Heart left ventricle (tissue), 16 donors: ENCODE results near the gene PUS1. TPM values are rescaled to one million over a fixed set of nuclear protein-coding genes. Genes with fewer than 3 reads are reported as not detected.
A peak's percentile ranks its signal among the peaks of the same experiment; 100 is the strongest.
"Not testable (repeated sequence)": the region's sequence is repeated elsewhere in the genome, so short reads cannot be mapped to it uniquely, and the experiment has no call there.

Source experiments
- ATAC-seq, 4 donors: fragments of 200-7000 bp; cut with Tn5 transposase; one replicate each; pipeline ENCODE4 v1.9.1; 2020 to 2022; ENCODE audit warnings: moderate library complexity in 4 of 4, mild to moderate bottlenecking in 3 of 4, moderate number of reproducible peaks in 1 of 4
- DNase-seq, 5 donors: peaks; one replicate each; pipeline ENCODE4 v3.0.0-alpha.2; 2020
- H3K27ac ChIP-seq, 12 donors: fragments of 200-600 bp; sonication (generic) in 4 of 12; one replicate each; pipeline versions ENCODE4 v1.5.0 to v1.8.0; 2016 to 2022; ENCODE audit warnings: mild to moderate bottlenecking in 2 of 12
- H3K27me3 ChIP-seq, 9 donors: fragments of 200-600 bp; sonication (generic) in 2 of 9; one replicate each; pipeline versions ENCODE4 v1.5.1 to v1.8.0; 2016 to 2022; ENCODE audit warnings: mild to moderate bottlenecking in 3 of 9
- H3K36me3 ChIP-seq, 9 donors: fragments of 200-600 bp; sonication (generic) in 2 of 9; one replicate each; pipeline versions ENCODE4 v1.5.0 to v1.8.0; 2018 to 2022; ENCODE audit warnings: mild to moderate bottlenecking in 2 of 9
- H3K4me1 ChIP-seq, 12 donors: fragments of 200-600 bp; sonication (generic) in 4 of 12; one replicate each; pipeline versions ENCODE4 v1.5.0 to v1.8.0; 2016 to 2022; ENCODE audit warnings: mild to moderate bottlenecking in 3 of 12
- H3K4me3 ChIP-seq, 12 donors: fragments of 200-600 bp; sonication (generic) in 4 of 12; one replicate each; pipeline versions ENCODE4 v1.5.0 to v1.8.0; 2017 to 2022; ENCODE audit warnings: mild to moderate bottlenecking in 9 of 12, moderate library complexity in 4 of 12
- H3K9me3 ChIP-seq, 12 donors: fragments of 200-600 bp; sonication (generic) in 4 of 12; one replicate each; pipeline versions ENCODE4 v1.5.0 to v1.8.0; 2016 to 2022; ENCODE audit warnings: mild to moderate bottlenecking in 1 of 12
- CTCF ChIP-seq, 12 donors: fragments of 200-600 bp; sonication (generic) in 4 of 12; IDR thresholded peaks; one replicate each; pipeline versions ENCODE4 v1.5.0 to v1.8.0; 2018 to 2022; ENCODE audit warnings: antibody characterized with exemption in 12 of 12, mild to moderate bottlenecking in 5 of 12
- POLR2A ChIP-seq, 2 donors: fragments of 450-650 bp; IDR thresholded peaks; one replicate each; pipeline ENCODE4 v1.6.1; 2017; ENCODE audit warnings: antibody characterized with exemption in 2 of 2, mild to moderate bottlenecking in 2 of 2, moderate library complexity in 2 of 2
- WGBS, 4 donors: extraction: QIAGEN DNeasy Blood & Tissue Kit in 2 of 4; methylation state at CpG; one replicate each; pipeline versions ENCODE4 v1.1.5 to v1.1.7; 2013 to 2018; 5-methylcytosine and 5-hydroxymethylcytosine counted together
- intact Hi-C, 10 donors: fragments of 100-400 bp; cut with DNase I; formaldehyde crosslinking; loops; one replicate each; pipeline versions ENCODE4 v1.11.1 to v1.14.2; 2022
- polyA plus RNA-seq, 2 donors: library from polyadenylated mRNA; stranded (reverse); fragments of 200-250 nt; gene quantifications; one replicate each; pipeline ENCODE4 v1.2.3, GENCODE V29; 2013
- total RNA-seq, 9 donors: library from RNA; depleted of rRNA in 2 of 9; stranded (reverse); fragments of >200 nt in 2 of 9; fragmentation: NEBNext Ultra II Directional in 3 of 9; extraction: Animal tissue kit (Norgen Biotek cat#: 25700) in 3 of 9; gene quantifications; one replicate each; pipeline versions ENCODE4 v1.1.0 to v1.2.4, GENCODE V29; 2016 to 2023
- donor health status: ischemic (EF 13 %, LVEDD 7.1; RV severe dilation, severe dysfunction).
- donor health status: healthy with polysubstance abuse.
- donor health status: DM: no; HTN: yes; CAD: no.
- donor health status: DM: no; HTN: no; CAD: no.
- donor health status: ischemic (EF 25% LVEDD 6.9; RV normal size, moderate dysfunction).
- donor health status: ischemic (EF 25% LVEDD 5.7; RV mildly dilated, moderate dysfunction).
- donor health status: healthy.
- donor health status: DM: yes; HTN: yes; CAD: no.
- donor health status: ischemic (EF 35%, LVEDD 5.7; RV mildly dilated, moderate dysfunction).
- donor health status: nonischemic (EF 11% LVEDD 7.7; RV severe dilation, severe dysfunction).
- donor health status: DM: yes; HTN: yes; CAD: no.
- donor health status: PGD.
- donor health status: ischemic (EF 29% LVEDD 5.4; RV normal size, mild dysfunction).
- donor health status: nonischemic (EF 23%, LVEDD 6.1; RV moderate dilation, normal function).

The PUS1 gene
- total and polyA plus RNA-seq, 11 donors = 6.1 to 13.5 (median 8.8) TPM

GRCh38 chr12:131959641-131960589 lies 30.8 kb downstream of the PUS1 start:
- DNase-seq (no peak), ATAC-seq (peak in 3 of 4 donors; percentile 21 to 42 (median 39))
- intact Hi-C loops = loop anchor here in 2 of 10 donors (5.0 to 10.0 kb wide), 2 partner anchors 42 to 125 kb away; no protein-coding TSS in a partner anchor
- Histone ChIP-seq H3K36me3 (peaks cover 0 to 22% (median 7%) of the 10 kb centered on the region in 9 donors), H3K4me3 (no peak overlapping the region), H3K9me3 (no peaks in the 10 kb centered on the region), H3K27ac (no peak overlapping the region), H3K27me3 (no peaks in the 10 kb centered on the region), H3K4me1 (peaks cover 0 to 48% (median 34%) of the 10 kb centered on the region in 12 donors)
- 70 to 75% (median 72%) methylated on average over 14 to 16 of the region's 16 CpGs for WGBS, 4 donors
- TF ChIP-seq POLR2A (IDR thresholded peaks at IDR 0.05) (no peak), CTCF (IDR thresholded peaks at IDR 0.05) (no peak)

GRCh38 chr12:131960590-131961325 lies 31.7 kb downstream of the PUS1 start:
- H3K4me1 ChIP-seq = peaks cover 0 to 48% (median 35%) of the 10 kb centered on the region in 12 donors
- intact Hi-C loops, DNase-seq: not testable (repeated sequence)

GRCh38 chr12:131961328-131961727 lies 32.3 kb downstream of the PUS1 start:
- Histone ChIP-seq H3K4me1 (peaks cover 0 to 46% (median 32%) of the 10 kb centered on the region in 12 donors), H3K36me3 (peaks cover 0 to 26% (median 7%) of the 10 kb centered on the region in 9 donors)
- H3K27me3 ChIP-seq, ATAC-seq, DNase-seq, H3K4me3 ChIP-seq, H3K9me3 ChIP-seq, intact Hi-C loops, H3K27ac ChIP-seq: not testable (repeated sequence)
- WGBS, 4 donors = 71 to 99% (median 90%) methylated on average over 1 to 12 of the region's 20 CpGs

More at GRCh38 chr12:131960590-131961325, 31.7 kb downstream of the PUS1 start:
- not testable (repeated sequence) for H3K4me3 ChIP-seq, H3K27me3 ChIP-seq, H3K27ac ChIP-seq, H3K9me3 ChIP-seq
- ATAC-seq = peak in 1 of 4 donors; percentile 11
- H3K36me3 ChIP-seq = peaks cover 0 to 26% (median 7%) of the 10 kb centered on the region in 9 donors
- 91 to 96% (median 91%) methylated on average over 7 to 23 of the region's 30 CpGs for WGBS, 4 donors

GRCh38 chr12:131962069-131962468 lies 33.0 kb downstream of the PUS1 start:
- H3K27ac ChIP-seq = no peak overlapping the region
- intact Hi-C loops = no loop called here
- WGBS, 4 donors = 46 to 52% (median 50%) methylated on average over 8 of the region's 8 CpGs
- no peaks in the 10 kb centered on the region for H3K9me3 ChIP-seq
- H3K4me1 ChIP-seq = peaks cover 0 to 42% (median 30%) of the 10 kb centered on the region in 12 donors
- TF ChIP-seq CTCF (IDR thresholded peaks at IDR 0.05) (no peak), POLR2A (IDR thresholded peaks at IDR 0.05) (no peak)
- no peak for DNase-seq
- peak; percentile 69 to 82 (median 74) for ATAC-seq
- H3K27me3 ChIP-seq = no peaks in the 10 kb centered on the region
- H3K36me3 ChIP-seq = peaks cover 0 to 26% (median 7%) of the 10 kb centered on the region in 9 donors
- no peak overlapping the region for H3K4me3 ChIP-seq

- no peak overlapping the region for H3K4me3 ChIP-seq
- H3K27me3 ChIP-seq = no peaks in the 10 kb centered on the region
- intact Hi-C loops = no loop called here
- ATAC-seq (no peak), DNase-seq (no peak)
- no peaks in the 10 kb centered on the region for H3K9me3 ChIP-seq
- H3K27ac ChIP-seq = no peak overlapping the region
- WGBS, 4 donors = 82 to 90% (median 86%) methylated on average over 4 of the region's 4 CpGs
- TF ChIP-seq POLR2A (IDR thresholded peaks at IDR 0.05) (no peak), CTCF (IDR thresholded peaks at IDR 0.05) (no peak)
- H3K36me3 ChIP-seq = peaks cover 0 to 26% (median 7%) of the 10 kb centered on the region in 9 donors
- peaks cover 0 to 35% (median 24%) of the 10 kb centered on the region in 12 donors for H3K4me1 ChIP-seq
Measured at GRCh38 chr12:131963381-131963780, 34.3 kb downstream of the PUS1 start.
